HUES48 (cell line): ENCODE measurements around the gene TDRD9.

ENCODE experiments used
- H3K27ac ChIP-seq: one replicate; pipeline ENCODE4 v1.7.0; 2013; ENCODE audit warnings: low read depth, low read length, inconsistent platforms
- H3K27me3 ChIP-seq: 2 replicates; pipeline ENCODE4 v1.6.1; 2013; ENCODE audit warnings: mild to moderate bottlenecking, low read length; ENCODE audit not compliant: control insufficient read depth, insufficient read depth
- H3K36me3 ChIP-seq: 2 replicates; pipeline ENCODE4 v1.6.1; 2013; ENCODE audit warnings: low read length; ENCODE audit not compliant: control insufficient read depth, insufficient read depth
- H3K4me1 ChIP-seq: 2 replicates; pipeline ENCODE4 v1.6.1; 2013; ENCODE audit warnings: mild to moderate bottlenecking, low read length; ENCODE audit not compliant: control insufficient read depth, insufficient read depth
- H3K4me3 ChIP-seq: 2 replicates; pipeline ENCODE4 v1.5.1; 2013; ENCODE audit warnings: mild to moderate bottlenecking, low read depth, low read length
- H3K9ac ChIP-seq: 2 replicates; pipeline ENCODE4 v1.6.1; 2013; ENCODE audit warnings: mild to moderate bottlenecking, low read depth, low read length, moderate library complexity
- H3K9me3 ChIP-seq: 2 replicates; pipeline ENCODE4 v1.6.1; 2013; ENCODE audit warnings: low read length; ENCODE audit not compliant: control insufficient read depth, insufficient read depth

TDRD9 gene, protein sequence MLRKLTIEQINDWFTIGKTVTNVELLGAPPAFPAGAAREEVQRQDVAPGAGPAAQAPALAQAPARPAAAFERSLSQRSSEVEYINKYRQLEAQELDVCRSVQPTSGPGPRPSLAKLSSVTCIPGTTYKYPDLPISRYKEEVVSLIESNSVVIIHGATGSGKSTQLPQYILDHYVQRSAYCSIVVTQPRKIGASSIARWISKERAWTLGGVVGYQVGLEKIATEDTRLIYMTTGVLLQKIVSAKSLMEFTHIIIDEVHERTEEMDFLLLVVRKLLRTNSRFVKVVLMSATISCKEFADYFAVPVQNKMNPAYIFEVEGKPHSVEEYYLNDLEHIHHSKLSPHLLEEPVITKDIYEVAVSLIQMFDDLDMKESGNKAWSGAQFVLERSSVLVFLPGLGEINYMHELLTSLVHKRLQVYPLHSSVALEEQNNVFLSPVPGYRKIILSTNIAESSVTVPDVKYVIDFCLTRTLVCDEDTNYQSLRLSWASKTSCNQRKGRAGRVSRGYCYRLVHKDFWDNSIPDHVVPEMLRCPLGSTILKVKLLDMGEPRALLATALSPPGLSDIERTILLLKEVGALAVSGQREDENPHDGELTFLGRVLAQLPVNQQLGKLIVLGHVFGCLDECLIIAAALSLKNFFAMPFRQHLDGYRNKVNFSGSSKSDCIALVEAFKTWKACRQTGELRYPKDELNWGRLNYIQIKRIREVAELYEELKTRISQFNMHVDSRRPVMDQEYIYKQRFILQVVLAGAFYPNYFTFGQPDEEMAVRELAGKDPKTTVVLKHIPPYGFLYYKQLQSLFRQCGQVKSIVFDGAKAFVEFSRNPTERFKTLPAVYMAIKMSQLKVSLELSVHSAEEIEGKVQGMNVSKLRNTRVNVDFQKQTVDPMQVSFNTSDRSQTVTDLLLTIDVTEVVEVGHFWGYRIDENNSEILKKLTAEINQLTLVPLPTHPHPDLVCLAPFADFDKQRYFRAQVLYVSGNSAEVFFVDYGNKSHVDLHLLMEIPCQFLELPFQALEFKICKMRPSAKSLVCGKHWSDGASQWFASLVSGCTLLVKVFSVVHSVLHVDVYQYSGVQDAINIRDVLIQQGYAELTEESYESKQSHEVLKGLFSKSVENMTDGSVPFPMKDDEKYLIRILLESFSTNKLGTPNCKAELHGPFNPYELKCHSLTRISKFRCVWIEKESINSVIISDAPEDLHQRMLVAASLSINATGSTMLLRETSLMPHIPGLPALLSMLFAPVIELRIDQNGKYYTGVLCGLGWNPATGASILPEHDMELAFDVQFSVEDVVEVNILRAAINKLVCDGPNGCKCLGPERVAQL (N-terminal part only)

GRCh38 chr14:103928011-103928890 lies at the start of gene TDRD9:
TSS of gene TDRD9 (plus strand) at chr14:103928456. CDS start at chr14:103928510, 54 bp downstream.
- Histone ChIP-seq H3K36me3 (no peaks in the 10 kb centered on the region), H3K9ac (no peak within 1 kb of the TSS), H3K27ac (no peak within 1 kb of the TSS), H3K4me1 (no peaks in the 10 kb centered on the region), H3K9me3 (no peaks in the 10 kb centered on the region), H3K4me3 (no peak within 1 kb of the TSS), H3K27me3 (no peaks in the 10 kb centered on the region)

- Histone ChIP-seq H3K4me3 (no peak overlapping the region), H3K9ac (no peak overlapping the region), H3K36me3 (no peaks in the 10 kb centered on the region), H3K27ac (no peak overlapping the region), H3K27me3 (no peaks in the 10 kb centered on the region), H3K9me3 (no peaks in the 10 kb centered on the region), H3K4me1 (peaks cover 14% of the 10 kb centered on the region)
Measured at GRCh38 chr14:103879118-103879569, 49.1 kb upstream of the TDRD9 start.

DNA sequence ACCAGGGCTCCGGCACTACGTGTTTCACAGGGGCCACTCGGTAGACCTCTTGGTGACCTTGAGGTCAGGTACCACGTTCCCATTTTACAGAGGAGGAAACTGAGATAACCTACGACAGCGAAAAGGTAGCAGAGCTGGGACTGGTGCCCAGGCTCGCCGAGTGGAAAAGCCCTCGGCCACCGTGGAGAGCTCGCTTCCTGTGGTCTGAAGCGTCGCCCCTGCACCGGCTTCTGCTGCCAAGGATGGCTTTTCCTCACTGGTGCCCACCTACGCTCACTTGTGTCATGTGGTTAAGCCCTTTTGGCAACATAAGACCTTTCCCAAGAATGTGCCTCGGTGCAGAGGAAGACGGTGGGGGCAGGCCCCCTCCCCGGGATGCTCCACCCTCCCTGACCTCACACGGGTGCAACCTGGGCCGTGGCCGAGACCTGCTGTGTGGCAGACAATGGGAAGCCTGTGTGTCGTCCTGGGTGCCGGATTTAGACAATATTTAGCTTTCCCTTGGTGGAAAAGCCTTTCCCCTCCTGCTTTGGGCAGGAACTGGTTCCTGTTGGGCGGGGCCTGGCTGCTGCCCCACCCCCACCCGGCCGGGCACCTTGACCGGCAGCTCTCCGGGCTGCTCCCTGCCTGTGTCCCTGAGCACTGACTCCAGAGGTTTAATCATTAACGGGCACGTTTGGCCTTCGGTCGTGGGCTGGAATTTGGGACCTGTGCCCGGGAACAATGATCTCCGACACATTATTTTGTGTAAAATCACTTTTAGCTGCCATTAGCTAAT lies 48.5 kb upstream of the TDRD9 start:
- no peaks in the 10 kb centered on the region for H3K27me3 ChIP-seq
- H3K9me3 ChIP-seq = no peaks in the 10 kb centered on the region
- H3K4me3 ChIP-seq = no peak overlapping the region
- peaks cover 14% of the 10 kb centered on the region for H3K4me1 ChIP-seq
- H3K9ac ChIP-seq = no peak overlapping the region
- H3K36me3 ChIP-seq = no peaks in the 10 kb centered on the region
- H3K27ac ChIP-seq = no peak overlapping the region

- H3K27ac ChIP-seq = no peak overlapping the region
- peaks cover 14% of the 10 kb centered on the region for H3K4me1 ChIP-seq
- no peak overlapping the region for H3K9ac ChIP-seq
- H3K9me3 ChIP-seq = no peaks in the 10 kb centered on the region
- no peak overlapping the region for H3K4me3 ChIP-seq
- H3K27me3 ChIP-seq = no peaks in the 10 kb centered on the region
- no peaks in the 10 kb centered on the region for H3K36me3 ChIP-seq
Measured at GRCh38 chr14:103880348-103881267, 47.6 kb upstream of the TDRD9 start.

DNA sequence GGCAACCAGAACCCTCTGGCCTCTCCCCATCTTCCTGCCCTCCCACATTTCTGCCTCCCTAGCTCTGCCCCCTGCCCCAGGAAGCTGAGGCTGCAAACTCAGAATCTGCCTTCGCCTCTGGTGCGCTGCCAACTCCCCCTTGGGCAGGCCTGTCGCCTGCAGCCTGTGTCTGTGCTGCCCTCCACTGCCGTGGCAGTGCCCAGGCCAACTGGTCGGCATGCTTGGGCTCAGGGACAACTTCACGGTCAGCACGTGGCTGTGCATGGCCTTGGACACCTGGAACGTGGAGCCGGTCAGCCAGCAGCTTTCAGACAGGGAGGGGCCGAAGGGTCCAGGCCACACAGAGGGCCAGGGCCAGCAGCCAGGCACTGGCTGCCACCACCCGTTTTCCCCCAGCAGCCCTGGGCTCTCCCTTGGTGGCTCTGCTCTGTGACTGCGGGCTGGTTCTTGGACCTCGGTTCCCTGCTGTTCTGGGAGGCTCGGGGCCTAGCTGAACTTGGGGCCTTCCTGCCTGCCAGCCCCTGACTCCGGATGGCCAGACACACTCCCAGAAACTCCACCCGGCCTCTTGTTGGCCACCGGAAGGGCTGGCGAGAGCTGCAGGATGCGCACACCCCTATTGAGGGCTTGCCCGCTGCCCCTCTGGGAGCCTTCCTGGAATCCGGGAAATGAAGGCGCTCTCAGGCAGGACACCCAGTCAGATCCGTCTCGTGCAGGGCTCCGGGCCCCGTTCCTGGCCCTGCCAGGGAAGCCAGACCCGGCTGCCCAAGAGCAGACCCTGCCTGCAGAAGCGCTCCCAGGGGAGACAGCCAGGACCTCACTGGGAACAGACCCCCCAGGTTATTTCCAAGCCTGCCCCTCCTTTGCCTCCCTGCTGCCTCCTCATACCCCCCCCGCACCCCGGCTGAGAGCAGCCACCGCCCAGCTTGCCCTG lies 46.7 kb upstream of the TDRD9 start:
- no peaks in the 10 kb centered on the region for H3K9me3 ChIP-seq
- H3K4me1 ChIP-seq = peaks cover 14% of the 10 kb centered on the region
- no peak overlapping the region for H3K4me3 ChIP-seq
- no peaks in the 10 kb centered on the region for H3K36me3 ChIP-seq
- H3K9ac ChIP-seq = no peak overlapping the region
- no peaks in the 10 kb centered on the region for H3K27me3 ChIP-seq
- H3K27ac ChIP-seq = no peak overlapping the region

DNA sequence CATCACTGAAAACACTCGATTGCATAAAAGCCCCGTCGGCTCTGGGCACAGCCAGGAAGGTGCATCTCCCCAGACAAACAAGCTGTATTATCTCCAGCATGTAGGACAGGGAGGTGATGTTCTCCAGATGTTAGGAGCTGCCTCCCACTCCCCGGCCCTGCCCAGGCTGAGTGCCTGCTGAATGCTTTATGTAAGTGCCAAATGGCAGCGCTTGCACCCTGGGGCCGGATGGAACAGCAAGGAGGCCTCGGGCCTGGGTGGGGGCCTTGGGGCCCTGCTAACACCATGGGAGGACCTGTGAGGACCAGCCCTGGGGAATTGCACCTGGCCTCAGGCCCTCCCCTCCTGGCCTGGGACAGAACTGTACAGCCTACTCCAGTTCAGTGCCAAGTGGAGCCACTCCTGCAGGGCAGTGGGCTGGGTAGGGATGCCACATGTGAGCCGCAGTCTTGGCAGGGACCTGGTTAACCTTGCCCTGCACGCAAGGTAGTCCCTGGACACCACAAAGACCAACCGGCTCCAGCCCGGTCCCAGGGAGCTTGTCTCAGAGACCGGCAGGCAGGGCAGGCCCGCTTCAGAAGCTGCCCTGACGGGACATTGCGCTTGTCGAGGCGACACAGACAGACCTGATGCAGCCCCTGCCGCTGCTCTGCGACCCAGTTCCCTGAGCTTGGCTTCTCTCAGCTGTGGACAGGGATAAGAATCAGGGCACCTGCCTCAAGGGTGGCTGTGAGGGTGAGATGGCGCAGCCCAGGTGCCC lies 45.6 kb upstream of the TDRD9 start:
- Histone ChIP-seq H3K27ac (no peak overlapping the region), H3K9me3 (no peaks in the 10 kb centered on the region), H3K4me1 (peaks cover 14% of the 10 kb centered on the region), H3K27me3 (no peaks in the 10 kb centered on the region), H3K9ac (no peak overlapping the region), H3K36me3 (no peaks in the 10 kb centered on the region), H3K4me3 (no peak overlapping the region)

DNA sequence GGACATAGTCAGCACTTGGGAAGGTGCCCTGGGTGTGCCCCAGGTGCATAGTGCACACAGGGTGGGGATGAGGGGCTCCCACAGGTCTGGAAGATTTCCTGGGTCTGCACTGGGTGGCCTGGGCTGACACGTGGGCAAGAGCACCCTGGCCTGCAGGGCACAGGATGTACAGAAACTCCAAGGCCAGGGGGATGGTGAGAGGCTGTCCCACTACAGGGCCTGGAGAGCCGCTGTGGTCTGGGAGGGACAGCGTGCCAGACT lies 45.1 kb upstream of the TDRD9 start:
- no peaks in the 10 kb centered on the region for H3K36me3 ChIP-seq
- no peak overlapping the region for H3K9ac ChIP-seq
- no peak overlapping the region for H3K27ac ChIP-seq
- no peaks in the 10 kb centered on the region for H3K9me3 ChIP-seq
- H3K27me3 ChIP-seq = no peaks in the 10 kb centered on the region
- H3K4me3 ChIP-seq = no peak overlapping the region
- peaks cover 14% of the 10 kb centered on the region for H3K4me1 ChIP-seq

DNA sequence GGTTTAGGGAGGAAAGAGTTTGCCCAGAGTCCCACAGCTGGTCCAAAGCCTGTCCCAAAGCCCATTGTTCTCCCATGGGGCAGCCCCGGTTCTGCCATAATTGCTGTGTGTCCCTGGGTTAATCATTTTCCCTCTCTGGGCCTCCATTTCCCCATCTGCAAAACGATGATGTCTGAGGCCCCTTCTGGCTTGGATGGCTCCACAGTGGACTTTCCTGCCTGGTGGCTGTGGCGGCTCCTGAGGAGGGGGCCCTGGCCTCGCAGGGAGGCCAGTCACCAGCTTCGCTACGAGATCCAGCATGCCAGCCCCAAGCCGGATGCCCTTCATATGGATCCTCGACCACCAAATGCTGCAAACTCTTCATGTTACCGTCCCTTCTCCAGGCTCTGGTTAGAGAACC lies 43.4 kb upstream of the TDRD9 start:
- Histone ChIP-seq H3K27me3 (no peaks in the 10 kb centered on the region), H3K4me1 (peaks cover 11% of the 10 kb centered on the region), H3K9ac (no peak overlapping the region)

More for the DNA sequence above, 43.4 kb upstream of the TDRD9 start:
- Histone ChIP-seq H3K9me3 (no peaks in the 10 kb centered on the region), H3K27ac (no peak overlapping the region), H3K36me3 (no peaks in the 10 kb centered on the region), H3K4me3 (no peak overlapping the region)
